GM21423 (cell line): ENCODE measurements around the gene CDC42BPB.

Source experiments
- ATAC-seq: cut with Tn5 transposase; IDR thresholded peaks from one replicate; pipeline ENCODE4 v1.9.1; 2021; ENCODE audit warnings: mild to moderate bottlenecking, moderate library complexity; ENCODE audit not compliant: unreplicated experiment

CDC42BPB gene

DNA sequence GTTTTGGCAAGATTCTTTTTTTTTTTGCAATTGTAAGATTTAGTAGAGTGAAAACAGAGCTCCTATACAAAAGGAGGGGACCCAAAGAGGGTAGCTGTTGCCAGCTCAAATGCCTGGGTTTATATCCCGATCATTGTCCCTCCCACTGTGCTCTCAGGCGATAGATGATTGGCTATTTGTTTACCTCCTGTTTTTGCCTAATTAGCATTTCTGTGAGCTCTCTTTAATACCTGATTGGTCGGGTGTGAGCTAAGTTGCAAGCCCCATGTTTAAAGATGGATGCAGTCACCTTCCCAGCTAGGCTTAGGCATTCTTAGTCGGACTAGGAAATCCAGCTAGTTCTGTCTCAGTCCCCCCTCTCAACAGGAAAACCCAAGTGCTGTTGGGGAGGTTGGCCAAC, 39.0 kb upstream of the CDC42BPB start:
- ATAC-seq = no peak

DNA sequence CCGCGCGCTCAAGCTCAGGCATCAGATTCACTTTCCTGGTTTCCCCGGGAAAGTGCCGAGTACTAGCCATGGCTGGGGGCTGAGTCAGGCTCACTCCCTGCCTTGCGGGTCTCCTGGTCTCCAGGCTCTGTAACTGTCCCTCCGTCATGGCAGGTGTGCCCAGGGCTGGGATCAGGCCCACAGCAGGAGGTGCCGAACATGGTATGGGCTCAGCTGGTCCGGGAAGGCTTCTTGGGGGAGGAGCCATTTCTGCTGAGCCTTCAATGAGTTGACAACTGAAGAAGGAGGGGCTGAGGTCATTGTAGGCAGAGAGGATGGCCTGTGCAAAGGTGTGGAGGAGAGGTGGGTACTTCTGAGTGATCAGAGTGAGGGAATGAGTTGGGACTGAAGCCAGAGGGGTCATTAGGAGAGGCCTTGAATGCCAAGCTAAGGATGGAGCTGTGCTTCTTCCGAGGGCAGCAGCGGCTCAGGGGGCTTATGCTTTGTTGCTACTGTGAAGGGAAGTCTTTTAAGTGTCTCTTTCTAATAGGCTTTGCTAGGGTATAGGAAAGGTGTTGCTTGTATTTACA, 37.9 kb upstream of the CDC42BPB start:
- no peak for ATAC-seq

DNA sequence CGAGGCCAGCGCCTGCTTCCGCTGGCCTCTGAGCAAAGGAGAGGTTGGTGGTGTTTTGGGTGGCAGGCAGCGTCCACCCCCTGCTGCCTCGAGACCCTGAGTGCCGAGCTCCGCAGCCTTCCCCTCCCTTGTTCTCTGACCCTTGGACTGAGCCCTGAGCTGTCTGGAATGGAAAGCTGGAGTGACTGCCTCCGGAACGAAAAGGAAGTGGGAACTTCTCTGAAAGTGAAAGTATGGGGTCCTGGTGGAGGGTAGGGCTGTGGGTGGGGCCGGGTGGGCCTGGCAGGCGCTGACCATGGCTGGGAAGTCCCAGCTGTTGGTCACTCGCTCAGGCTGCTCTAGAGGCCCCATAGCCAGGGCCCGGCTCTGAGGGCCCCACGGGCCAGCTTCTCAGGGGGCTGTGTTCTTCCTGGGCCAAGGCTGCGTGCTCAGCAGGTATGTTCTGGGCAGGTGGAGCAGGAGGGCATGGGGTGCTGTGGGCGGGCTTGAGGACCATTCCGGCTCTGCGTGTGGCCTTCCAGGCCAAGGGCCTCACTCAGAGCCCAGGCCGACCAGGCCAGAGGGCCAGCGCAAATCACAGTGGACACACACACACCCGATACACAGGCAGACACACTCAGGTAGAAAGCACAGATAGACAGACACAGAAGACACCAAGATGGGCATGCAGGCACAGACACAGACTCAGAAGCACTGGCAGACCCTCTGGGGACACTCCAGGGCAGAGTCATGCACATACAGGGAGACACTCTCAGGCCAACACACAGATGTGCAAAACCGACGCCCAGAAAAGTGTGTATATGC, 37.3 kb upstream of the CDC42BPB start, which contains the start of gene EXOC3L4:
EXOC3L4 (plus strand) TSS at position 320 of the 804 bp plus-strand sequence. CDS start 5,495 bp downstream, outside the sequence.
- ATAC-seq = no peak

DNA sequence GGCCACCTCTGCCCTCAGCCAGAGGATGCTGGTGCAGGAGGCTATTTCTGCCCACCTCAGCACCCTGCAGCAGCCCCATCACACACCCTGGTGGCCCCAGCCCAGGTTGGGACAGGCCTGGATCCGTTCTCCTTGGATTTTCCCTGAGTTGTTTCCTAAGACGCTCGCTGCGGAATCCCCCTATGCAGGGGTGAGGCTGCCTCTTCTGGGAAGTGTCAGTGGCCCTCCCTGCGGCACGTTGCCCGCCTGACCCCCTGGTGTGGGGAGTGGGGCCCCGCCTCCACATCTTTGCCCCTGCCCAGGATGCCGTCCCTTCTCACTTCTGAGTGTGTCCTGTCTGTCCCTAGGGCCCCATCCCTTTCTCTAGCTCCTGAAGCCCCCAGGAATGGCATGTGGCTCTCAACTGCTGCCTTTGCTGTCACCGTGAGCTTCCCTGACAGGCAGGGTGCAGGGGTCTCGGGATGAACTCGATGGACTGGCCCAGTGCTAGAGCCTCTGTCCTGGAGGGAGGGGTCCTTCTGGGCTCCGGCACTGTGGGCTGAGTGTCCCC, 36.6 kb upstream of the CDC42BPB start:
- no peak for ATAC-seq

DNA sequence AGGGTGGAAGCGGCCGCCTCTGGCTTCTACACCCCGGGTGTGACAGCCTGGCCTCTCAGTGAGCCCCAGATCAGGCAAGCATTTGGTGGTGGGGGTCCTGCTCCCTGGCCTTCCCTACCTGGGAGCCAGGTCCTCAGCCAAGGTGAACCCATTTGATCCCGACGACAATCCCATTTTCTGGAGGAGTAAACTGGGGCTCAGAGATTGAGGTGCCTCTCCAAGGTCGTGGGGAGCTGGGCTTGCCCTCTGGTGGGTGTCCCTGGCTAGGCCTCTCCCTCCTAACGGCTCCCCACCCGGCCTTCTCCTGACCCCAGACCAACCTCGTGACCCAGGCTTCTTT, 34.5 kb upstream of the CDC42BPB start:
- no peak for ATAC-seq

DNA sequence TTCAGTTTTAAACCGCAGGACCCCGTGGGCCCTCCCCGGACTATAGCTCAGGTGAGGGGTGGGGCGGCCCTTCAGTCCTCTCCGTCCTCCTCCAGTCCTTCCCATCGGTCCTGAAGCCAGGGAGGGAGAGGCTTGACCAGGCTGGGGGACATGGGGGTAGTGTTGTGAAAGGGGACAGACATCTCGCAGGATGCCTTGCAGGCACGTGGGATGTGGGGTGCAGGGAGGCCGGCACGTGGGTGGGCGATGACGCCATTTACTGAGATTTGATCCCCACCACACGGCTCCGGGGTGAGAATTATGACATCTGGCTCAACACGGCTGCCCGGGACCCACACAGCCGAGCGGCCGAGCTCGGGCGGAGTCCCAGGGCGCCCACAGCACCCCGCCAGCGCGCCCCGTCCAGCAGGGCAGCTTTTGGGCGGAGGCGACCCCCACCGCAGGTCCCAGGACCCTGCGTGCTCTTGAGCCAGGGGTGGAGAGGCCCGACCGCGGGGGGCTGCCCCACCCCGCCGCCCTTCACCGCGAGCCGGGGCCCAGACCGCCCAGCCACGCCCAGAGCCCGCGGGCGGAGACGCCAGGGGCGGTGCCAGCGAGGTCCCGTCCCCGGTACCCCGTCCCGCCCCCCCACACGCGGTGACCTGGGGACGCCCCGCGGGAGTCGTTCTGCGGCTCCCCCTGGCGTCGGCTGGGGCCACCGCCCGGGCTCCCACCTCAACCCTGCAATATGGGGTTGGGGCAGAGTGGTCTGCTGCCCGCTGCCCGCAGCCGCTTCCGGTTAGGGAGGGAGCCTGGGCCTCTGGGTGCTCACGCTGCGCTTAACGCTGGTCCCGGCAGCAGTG, 33.9 kb upstream of the CDC42BPB start:
- ATAC-seq = peak; percentile 47

DNA sequence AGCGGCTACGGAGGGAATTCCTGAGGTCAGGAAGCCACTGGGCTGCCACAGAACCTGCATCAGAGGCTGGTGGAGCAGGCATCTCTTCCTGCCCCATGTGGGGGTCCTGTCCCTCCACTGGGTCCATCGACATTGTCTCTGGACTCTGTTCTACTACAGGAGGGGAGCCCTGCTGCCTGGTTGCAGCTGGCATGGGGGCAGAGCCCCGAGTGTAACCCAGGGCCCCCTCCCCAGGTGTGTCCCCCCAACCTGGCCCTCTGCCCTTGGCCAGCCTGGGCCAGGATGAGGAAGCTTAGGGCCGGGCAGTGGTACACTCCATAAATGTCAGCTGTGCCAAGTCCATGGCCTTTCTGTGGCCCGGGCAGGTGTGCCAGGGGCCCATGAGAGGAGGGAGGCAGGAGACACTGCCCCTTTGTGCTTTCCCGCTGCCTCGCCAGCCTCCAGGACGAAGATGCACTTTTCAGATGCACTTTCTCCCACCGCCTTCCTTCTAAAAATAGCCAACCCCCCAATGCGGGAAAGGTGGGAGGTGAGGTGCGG, 33.2 kb upstream of the CDC42BPB start:
- ATAC-seq = no peak

DNA sequence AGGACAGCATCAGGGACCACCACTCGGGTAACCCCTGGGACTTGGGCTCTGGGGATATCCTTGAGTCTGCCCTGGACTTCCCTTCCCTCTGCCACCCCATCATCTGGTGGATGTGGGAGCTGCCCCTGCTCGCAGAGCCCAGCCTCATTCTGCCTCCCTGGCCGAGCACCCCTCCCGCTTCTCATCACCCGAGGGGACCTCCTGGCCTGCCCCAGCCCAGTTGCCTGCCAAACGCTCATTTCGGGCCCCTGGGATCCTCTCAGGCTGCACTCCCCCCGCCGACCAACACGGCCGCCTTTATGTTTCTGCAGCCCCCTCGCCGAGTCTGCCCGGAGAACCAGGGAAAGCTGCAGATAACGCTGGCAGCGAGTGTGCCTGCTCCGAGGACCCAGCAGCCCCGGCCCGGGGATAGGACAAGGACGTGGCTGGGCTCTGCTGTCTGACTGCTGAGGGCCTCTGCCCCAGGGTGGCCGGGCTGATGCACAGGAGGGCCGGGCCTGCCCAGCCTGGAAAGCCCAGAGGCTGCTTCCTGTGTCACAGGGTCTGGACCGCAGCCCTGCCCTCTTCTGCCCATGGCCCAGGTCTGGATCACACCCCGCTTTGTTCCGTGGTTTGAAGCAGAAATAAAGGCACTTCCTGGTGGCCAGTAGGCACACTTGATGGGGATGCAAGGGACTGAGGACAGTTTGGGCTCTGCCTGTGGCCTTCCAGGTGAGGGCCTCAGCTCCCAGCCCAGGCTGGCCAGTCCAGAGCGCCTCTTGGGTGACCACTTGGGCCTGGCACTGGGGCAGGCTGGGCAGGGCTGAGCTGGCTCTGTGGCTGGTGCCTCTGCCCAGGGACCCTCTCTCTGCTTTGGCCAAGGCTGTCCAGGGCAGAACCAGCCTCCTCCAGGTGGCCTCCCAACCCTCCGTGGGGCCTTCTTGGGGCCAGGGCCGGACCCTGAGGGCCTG, 32.3 kb upstream of the CDC42BPB start:
- ATAC-seq = no peak

DNA sequence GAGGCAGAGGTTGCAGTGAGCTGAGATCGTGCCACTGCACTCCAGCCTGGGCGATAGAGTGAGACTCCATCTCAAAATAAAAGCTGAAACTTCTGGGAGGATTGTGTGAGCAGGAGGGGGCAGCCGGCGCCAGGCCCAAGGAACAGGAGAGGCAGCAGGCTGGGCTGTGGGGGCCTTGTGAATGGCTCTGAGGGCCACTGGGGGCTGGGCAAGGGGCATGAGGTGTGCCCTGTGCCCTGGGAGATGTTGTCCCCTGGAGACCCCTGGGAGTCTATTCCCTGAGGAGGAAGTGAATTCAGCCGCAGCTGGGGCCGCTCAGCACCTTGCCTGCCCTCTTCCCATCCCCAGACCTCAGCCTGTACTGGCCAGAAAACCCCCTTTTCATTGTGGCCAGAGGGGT, 31.6 kb upstream of the CDC42BPB start:
- no peak for ATAC-seq

DNA sequence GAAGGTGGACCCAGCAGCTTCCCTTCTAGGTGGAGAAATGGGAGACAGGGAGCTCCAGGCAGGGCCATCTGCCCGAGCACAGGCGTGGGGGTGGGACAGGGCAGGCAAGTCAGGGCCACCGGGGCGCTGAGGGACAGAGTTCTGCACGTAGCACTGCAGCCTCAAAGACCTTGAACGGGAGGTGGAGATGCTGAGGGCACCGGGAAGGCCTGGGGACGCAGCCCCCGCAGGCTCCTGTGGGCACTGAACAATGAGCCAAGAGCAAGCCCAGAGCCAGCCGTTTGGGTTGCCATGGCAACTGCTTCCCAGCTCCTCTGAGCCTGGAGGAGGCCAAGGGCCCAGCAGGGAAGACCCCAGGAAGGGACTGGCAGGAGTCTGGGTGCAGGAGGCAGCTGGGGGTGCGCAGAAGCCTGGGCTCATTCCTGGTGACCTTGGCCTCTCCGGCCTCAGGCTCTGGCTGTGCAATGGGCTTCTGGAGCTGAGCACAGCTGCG, 30.0 kb upstream of the CDC42BPB start:
- ATAC-seq = no peak

DNA sequence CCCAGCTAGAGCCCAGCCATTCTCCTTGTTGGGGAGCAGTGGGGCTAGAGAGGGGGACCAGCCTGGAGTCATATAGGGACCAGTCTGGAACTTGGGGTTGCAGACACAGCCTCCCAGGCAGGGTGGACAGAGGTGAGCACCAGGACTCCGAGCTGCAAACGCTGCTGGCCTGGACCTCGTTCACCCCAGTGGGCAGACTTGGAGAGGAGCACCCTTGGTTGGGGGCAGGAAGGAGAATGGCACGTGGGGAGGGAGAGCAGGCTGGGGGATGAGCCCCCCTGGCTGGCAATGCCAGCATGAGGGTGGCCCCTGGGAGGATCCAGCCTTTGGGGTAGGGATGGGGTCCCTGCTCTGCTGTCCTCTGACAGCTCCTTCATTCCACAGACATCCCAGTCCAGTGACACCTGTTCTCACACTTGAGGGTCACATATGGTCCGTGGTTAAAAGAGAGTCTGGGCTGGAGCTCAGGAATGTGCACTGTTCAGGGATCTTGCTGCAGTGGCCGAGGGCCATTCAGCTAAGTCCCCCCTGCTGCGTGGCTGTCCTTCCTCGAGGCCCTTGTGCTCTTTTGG, 29.5 kb upstream of the CDC42BPB start:
- no peak for ATAC-seq

DNA sequence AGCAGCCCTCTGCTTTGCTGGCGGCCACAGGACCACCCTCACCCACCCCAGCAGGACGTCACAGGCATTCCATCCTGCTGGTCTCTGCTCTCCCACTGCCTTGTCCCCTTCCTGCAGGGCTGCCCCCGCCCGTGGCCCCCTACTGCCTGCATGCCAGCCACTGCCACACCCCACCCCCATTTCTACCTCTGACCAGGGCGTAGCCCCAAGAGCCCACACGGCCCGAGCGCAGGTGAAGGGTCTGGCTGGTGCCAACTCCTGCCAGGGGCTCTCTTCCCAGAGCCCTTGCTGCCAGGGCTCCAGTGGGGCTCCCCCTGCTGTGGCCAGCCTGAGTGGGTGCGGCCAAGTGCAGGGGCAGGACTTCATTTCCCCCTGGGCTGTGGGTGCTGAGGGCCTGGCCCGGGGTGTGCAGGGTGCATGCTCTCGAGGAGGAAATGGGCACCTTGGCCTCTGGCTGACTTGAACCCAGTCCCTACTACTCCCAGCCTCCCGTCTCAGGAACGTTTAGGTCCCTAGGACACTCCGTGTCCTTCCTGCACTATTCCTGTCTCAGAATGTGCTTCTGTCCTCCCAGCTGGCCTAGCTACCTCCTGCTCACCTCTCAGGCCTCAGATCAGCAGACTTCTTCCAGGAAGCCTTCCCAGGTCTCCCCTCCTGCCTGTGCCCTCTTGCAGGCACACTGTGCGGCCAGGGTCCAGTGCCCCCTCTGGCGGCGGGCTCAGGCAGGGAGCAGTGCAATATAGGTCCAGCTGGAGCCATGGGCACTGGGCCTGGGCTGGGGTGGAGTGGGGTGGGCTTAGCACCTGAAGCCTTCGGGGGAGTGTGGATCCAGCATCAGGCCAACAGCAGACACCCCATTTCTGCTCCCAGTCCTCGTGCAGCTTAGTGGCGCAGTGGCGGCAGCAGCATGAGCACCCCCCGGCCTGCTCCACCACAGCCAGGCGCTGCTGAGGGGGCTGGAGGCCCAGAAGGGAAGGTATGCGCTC, 28.1 kb upstream of the CDC42BPB start:
- no peak for ATAC-seq

DNA sequence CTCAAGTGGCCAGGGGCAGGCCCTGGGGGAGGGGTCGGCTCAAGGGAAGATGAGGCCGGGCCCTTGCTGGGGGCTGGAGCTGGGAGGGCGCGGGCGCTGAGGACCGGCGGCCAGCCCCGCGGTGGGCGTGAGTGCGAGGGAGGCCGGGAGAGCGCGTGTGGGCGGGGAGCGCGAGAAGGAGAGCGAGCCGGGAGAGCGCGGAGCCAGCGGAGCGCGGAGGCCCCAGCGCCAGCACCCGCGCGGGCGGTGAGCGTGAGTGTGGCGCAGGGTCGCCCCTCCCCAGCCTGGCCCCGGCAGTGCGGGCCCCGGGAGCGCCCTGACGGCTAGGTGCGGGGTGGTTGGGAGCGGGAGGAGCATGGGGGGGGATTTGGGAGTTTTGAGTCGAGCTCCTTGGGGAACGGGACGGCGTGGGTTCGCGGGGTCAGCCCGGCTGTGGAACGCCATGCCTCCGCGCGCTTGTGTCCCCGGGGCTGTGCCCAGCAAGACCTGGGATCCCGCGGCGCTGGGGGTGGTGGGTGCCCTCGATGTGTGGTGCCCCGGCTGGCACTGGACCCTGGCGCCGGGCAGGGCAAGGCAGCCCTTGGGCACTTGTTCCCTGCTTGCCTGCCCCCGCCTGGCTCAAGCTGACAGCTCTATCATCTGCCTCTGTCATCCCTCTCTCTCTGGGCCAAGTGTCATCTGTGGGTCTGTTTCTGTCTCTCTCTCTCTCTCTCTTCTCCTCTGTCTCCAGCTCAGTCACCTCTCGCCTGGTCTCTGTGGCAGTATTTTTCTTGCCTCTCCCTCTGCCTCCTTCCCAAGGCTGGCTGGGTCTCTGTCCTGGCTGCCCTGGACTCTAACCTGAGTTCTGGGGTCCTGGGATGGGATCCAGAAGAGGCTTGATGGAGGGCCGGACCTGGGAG, 26.9 kb upstream of the CDC42BPB start, which contains the start of gene LBHD2:
LBHD2 (plus strand) TSS at position 190 of the 899 bp plus-strand sequence. CDS start 1,803 bp downstream, outside the sequence.
- ATAC-seq = no peak

DNA sequence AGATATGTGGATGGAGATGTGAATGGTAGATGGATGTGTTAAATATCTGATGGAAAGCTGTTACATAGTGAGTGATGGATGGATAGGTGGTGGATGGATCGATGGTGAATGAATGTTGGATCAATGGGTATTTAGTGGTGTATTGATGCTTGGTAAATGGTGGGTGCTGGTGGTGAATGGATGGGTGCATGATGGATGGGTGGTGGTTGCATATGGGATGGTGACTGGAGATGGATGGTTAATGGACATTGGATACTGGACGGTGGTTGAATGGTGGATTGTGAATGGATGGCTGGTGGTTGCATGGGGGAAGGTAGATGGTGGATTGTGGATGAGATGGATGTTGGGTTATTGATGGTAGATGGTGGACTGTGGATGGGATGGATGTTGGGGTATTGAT, 24.6 kb upstream of the CDC42BPB start:
- ATAC-seq = no peak

DNA sequence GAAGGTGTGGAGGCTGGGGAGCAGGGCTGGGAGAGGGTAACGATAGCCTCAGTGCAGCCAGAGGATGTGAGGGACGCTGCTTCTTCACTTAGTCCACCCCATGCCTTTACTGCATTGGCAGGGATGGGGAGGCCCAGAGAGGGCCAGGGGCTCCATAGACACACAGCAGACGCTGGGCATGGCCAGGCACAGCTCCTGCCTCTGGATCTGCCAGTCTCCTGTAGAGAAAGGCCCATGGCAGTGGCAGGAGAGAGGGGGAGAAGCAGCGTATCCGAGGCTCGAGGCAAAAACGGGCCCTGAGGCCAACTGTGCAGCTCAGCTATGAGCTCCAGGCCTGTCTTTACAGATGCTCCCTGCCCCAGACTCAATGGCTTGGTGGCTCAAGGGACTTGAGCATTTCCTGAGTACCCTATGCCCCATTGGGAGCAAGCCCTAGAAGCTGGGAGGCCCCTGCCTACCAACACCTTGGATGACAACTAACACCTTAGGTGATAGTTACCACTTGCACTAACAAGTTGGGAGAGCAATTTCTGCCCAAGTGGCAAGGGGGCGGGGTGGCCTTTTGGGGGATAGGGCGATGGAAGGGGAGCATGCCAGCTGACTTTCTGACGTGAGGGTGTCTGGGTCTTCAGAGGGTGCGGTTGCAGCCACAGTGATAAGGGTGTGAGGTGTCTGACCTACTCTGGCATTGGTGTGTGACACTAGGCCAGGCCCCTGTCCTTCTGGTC, 21.7 kb upstream of the CDC42BPB start:
- ATAC-seq = no peak

DNA sequence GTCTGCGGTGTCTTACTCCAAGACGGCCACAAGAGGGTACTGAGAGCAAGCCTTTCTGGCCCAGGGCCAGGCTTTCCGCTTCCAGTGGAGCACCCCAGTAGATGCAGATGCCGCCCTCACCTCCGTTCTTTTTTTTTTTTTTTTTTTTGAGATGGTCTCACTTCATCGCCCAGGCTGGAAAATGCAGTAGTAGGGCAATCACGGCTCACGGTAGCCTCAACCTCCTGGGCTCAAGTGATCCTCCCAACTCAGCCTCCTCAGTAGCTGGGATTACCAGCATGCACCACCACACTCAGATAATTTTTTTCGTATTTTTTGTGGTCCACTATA, 21.0 kb upstream of the CDC42BPB start:
- ATAC-seq = no peak
